Esophagus muscularis mucosa (tissue), 4 donors: ENCODE results near the gene RAB3GAP2. TPM values are rescaled to one million over a fixed set of nuclear protein-coding genes. Genes with fewer than 3 reads are reported as not detected.

Experiments
- DNase-seq: peaks from one replicate; pipeline ENCODE4 v3.0.0-alpha.2; 2017; ENCODE audit errors: extremely low spot score
- H3K27ac ChIP-seq, 4 donors: fragments of 200-600 bp; sonication (generic); replicated peaks in 1 of 4; 1 replicate in 3 of 4; 2 replicates in 1 of 4; pipeline ENCODE4 v1.5.1; 2016 to 2019; ENCODE audit warnings: mild to moderate bottlenecking in 1 of 4
- H3K27me3 ChIP-seq, 4 donors: fragments of 200-600 bp; sonication (generic); one replicate each; pipeline versions ENCODE4 v1.5.1 to v1.6.0; 2016 to 2019
- H3K36me3 ChIP-seq, 4 donors: fragments of 200-600 bp; sonication (generic); one replicate each; pipeline ENCODE4 v1.5.1; 2016 to 2019
- H3K4me1 ChIP-seq, 4 donors: fragments of 200-600 bp; sonication (generic); one replicate each; pipeline ENCODE4 v1.5.1; 2016 to 2019
- H3K4me3 ChIP-seq, 4 donors: fragments of 200-600 bp; sonication (generic); 1 replicate in 2 of 4; 2 replicates in 2 of 4; pipeline ENCODE4 v1.5.1; 2016 to 2019; ENCODE audit warnings: mild to moderate bottlenecking in 4 of 4, moderate library complexity in 1 of 4
- H3K9me3 ChIP-seq, 4 donors: fragments of 200-600 bp; sonication (generic); 1 replicate in 3 of 4; 2 replicates in 1 of 4; pipeline ENCODE4 v1.5.1; 2016 to 2019
- EP300 ChIP-seq: sonication (generic); formaldehyde crosslinking; IDR thresholded peaks from one replicate; pipeline ENCODE4 v1.6.1; 2017; ENCODE audit warnings: antibody characterized with exemption
- POLR2A ChIP-seq: fragments of 450-650 bp; IDR thresholded peaks from one replicate; pipeline ENCODE4 v1.6.1; 2017; ENCODE audit warnings: antibody characterized with exemption, moderate library complexity, mild to moderate bottlenecking, low read depth
- POLR2AphosphoS5 ChIP-seq, 2 donors: sonication (generic); formaldehyde crosslinking; IDR thresholded peaks; one replicate each; pipeline ENCODE4 v1.6.1; 2017; ENCODE audit warnings: antibody characterized with exemption in 2 of 2
- WGBS: methylation state at CpG from one replicate; pipeline ENCODE4 v1.1.5; 2018; 5-methylcytosine and 5-hydroxymethylcytosine counted together
- intact Hi-C: fragments of 100-400 bp; cut with DNase I; formaldehyde crosslinking; loops from one replicate; pipeline ENCODE4 v1.15.1; 2023
- total RNA-seq, 4 donors: library from RNA; depleted of rRNA; stranded (reverse); fragments of >200 nt; gene quantifications; one replicate each; pipeline versions ENCODE4 v1.1.0 to v1.2.1, GENCODE V29; 2016
- TF ChIP-seq, protein P1 (sequence below), 3 experiments: fragments of 200-600 bp in 2 of 3; fragments of 450-650 bp in 1 of 3; sonication (generic) in 2 of 3; IDR thresholded peaks; one replicate each; pipeline ENCODE4 v1.5.1; 2017 to 2019; ENCODE audit warnings: antibody characterized with exemption in 3 of 3, mild to moderate bottlenecking in 2 of 3, moderate library complexity in 1 of 3

The RAB3GAP2 gene
- total RNA-seq, 4 donors from 2014 or later, result 19.8 to 23.0 (median 21.2) TPM

DNA sequence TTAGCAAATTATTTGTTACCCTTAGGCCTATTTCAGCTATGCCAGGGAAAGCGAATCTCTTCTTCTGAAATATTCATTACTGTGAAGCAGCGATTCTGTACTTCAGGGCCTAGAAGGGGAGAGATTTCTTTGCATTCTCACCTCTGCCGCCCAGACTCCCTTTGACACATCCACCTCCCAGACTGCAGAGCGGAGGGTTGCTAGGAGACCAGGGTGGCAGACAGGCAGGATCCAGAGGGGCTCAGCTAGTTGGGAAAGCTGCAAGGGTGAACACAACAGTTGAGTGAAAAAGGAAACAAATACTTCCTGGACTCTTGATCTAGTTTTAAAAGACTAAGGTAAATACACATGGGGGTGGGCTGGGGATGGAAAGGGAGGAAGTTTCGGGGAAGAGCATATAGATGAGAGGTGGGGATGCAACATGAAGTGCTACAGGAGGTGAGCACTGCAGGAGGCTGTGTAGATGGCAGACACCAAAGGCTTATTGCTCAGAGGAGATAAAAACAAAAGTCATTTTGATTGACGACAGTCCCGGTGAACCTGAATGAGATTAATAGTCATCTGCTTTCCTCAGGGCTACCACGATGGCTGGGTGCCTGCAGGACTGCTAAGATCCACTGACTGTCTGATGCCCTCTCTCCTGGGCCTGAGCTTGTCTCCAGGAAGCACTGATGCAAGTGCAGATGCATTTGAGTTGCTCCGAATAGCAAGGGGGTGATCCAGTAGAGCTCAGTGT, 26.4 kb upstream of the RAB3GAP2 start:
- intact Hi-C loops, result no loop called here
- TF ChIP-seq, protein P1, sequence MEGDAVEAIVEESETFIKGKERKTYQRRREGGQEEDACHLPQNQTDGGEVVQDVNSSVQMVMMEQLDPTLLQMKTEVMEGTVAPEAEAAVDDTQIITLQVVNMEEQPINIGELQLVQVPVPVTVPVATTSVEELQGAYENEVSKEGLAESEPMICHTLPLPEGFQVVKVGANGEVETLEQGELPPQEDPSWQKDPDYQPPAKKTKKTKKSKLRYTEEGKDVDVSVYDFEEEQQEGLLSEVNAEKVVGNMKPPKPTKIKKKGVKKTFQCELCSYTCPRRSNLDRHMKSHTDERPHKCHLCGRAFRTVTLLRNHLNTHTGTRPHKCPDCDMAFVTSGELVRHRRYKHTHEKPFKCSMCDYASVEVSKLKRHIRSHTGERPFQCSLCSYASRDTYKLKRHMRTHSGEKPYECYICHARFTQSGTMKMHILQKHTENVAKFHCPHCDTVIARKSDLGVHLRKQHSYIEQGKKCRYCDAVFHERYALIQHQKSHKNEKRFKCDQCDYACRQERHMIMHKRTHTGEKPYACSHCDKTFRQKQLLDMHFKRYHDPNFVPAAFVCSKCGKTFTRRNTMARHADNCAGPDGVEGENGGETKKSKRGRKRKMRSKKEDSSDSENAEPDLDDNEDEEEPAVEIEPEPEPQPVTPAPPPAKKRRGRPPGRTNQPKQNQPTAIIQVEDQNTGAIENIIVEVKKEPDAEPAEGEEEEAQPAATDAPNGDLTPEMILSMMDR (IDR thresholded peaks at IDR 0.05), result no peak
- TF ChIP-seq EP300 (no peak), POLR2A (no peak), POLR2AphosphoS5 (IDR thresholded peaks at IDR 0.05) (no peak)
- Histone ChIP-seq H3K36me3 (no peaks in the 10 kb centered on the region), H3K9me3 (no peaks in the 10 kb centered on the region), H3K4me1 (peaks cover 10 to 14% (median 13%) of the 10 kb centered on the region in 4 donors), H3K27ac (no peak overlapping the region), H3K4me3 (no peak overlapping the region), H3K27me3 (peaks cover 0 to 10% (median 0%) of the 10 kb centered on the region in 4 donors)
- 79% methylated on average over 9 of the region's 9 CpGs for WGBS
- DNase-seq, result no peak

DNA sequence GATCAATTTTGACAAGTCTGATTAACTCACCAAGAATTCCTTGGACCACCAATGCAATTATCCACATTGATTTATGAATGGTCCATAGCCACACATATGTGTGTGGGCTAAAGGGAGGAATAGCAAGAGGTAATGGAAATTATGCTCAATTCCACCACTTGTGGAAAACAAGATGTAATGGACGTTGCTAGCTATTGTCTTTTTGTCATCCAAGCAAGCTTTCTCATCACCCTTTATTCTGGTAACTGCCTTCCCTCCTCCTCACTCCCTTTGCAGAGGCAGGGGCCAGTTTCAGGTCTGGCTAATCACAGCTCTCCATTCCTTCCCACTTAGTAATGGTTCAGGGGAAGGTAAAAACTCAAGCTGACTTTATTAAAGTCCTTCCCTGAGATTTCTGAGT, 24.7 kb upstream of the RAB3GAP2 start:
- TF ChIP-seq EP300 (no peak), POLR2AphosphoS5 (IDR thresholded peaks at IDR 0.05) (no peak), POLR2A (no peak)
- TF ChIP-seq, protein P1 (IDR thresholded peaks at IDR 0.05), result no peak
- Histone ChIP-seq H3K4me3 (no peak overlapping the region), H3K4me1 (peaks cover 10 to 14% (median 13%) of the 10 kb centered on the region in 4 donors), H3K27ac (no peak overlapping the region), H3K9me3 (no peaks in the 10 kb centered on the region), H3K36me3 (no peaks in the 10 kb centered on the region), H3K27me3 (peaks cover 0 to 13% (median 0%) of the 10 kb centered on the region in 4 donors)
- no peak for DNase-seq
- intact Hi-C loops, result no loop called here
- 85% methylated on average over 1 of the region's 1 CpG for WGBS

DNA sequence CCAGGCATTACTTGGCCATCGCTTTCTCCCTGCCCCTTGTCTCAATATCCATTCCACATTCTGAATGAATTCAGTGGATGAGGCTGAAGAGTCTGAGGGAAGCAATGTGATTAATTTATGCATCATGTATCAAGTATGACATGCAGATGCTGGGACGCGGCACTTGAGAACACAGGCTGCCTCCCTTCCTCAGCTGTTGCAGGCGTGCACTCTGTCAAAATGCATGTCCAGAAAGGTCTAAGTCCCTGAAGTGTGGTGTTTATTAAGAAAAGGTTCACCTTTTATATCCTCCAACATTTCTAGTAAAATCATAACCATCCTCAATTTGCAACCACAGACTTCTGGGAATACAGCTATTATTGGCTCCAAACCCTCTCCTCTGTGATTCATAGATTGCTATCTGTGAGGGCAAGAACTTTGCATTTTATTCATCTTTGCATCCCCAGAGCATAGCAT, 22.6 kb upstream of the RAB3GAP2 start:
- intact Hi-C loops, result no loop called here
- TF ChIP-seq POLR2A, result no peak
- no peak for TF ChIP-seq POLR2AphosphoS5 (IDR thresholded peaks at IDR 0.05)
- no peak for TF ChIP-seq EP300
- TF ChIP-seq, protein P1 (IDR thresholded peaks at IDR 0.05), result no peak
- Histone ChIP-seq H3K4me3 (no peak overlapping the region), H3K9me3 (no peaks in the 10 kb centered on the region), H3K36me3 (no peaks in the 10 kb centered on the region), H3K4me1 (peaks cover 0 to under 1% (median under 1%) of the 10 kb centered on the region in 4 donors), H3K27ac (no peak overlapping the region), H3K27me3 (peaks cover 0 to 13% (median 0%) of the 10 kb centered on the region in 4 donors)
- DNase-seq, result no peak
- WGBS, result 73% methylated on average over 4 of the region's 4 CpGs

DNA sequence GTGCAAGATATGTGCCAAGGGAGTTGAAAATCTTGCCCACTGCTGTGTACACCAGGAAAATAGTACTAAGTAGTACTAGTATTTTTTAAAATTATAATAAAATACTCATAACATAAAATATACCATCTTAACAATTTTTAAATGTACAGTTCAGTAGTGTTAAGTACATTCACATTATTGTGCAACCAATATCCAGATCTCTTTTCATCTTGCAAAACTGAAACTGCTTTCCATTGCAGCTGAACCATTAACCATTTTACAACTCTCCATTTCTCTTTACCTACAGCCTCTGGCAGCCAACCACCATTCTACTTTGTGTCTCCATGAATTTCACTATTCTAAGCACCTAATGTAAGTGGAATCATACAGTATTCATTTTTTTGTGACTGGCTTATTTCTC, 19.3 kb upstream of the RAB3GAP2 start:
- DNase-seq, result no peak
- Histone ChIP-seq H3K9me3 (no peaks in the 10 kb centered on the region), H3K27me3 (peaks cover 0 to 13% (median 0%) of the 10 kb centered on the region in 4 donors), H3K4me3 (no peak overlapping the region), H3K36me3 (no peaks in the 10 kb centered on the region), H3K4me1 (no peaks in the 10 kb centered on the region), H3K27ac (no peak overlapping the region)
- intact Hi-C loops, result no loop called here
- TF ChIP-seq EP300, result no peak

DNA sequence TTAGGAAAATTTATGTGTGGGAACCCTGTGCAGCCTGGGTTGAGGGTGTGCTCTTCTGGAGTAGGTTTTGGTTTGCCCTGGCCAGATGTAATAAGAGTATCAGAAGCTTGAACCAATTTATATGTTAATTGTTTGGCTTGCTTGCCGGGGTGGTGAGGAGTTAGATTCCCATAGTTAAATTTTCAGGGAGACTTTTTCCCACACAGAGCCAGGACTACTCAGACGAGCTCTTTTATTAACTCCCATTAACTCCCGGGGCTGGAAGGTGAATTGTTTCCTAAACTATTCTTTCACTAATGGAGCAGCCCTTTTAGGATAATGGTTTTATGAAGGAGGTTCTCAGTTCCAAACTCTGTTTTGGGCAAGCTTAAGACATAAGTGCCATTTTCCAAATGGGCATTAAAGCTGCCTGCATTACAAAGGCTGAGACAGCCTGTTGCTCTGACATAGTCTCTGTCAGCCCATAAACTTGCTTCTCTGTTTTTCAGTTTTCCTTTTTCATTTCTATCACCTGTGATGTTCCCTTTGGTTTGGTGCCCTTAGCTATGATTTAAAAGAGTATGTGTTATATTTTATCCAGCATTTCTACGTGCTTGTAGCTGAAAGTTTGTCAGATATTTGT, 18.0 kb upstream of the RAB3GAP2 start:
- Histone ChIP-seq H3K4me1 (no peaks in the 10 kb centered on the region), H3K27me3 (peaks cover 0 to 6% (median 0%) of the 10 kb centered on the region in 4 donors), H3K27ac (no peak overlapping the region), H3K36me3 (no peaks in the 10 kb centered on the region), H3K4me3 (no peak overlapping the region), H3K9me3 (no peaks in the 10 kb centered on the region)
- 55% methylated on average over 4 of the region's 4 CpGs for WGBS
- intact Hi-C loops, result no loop called here
- no peak for DNase-seq
- TF ChIP-seq POLR2A (no peak), EP300 (no peak)
- TF ChIP-seq, protein P1 (IDR thresholded peaks at IDR 0.05), result no peak
